ENCODE measurements around the gene ALOX15B. TPM values are rescaled to one million over a fixed set of nuclear protein-coding genes. Genes with fewer than 3 reads are reported as not detected.

The ALOX15B gene
- total RNA-seq, 1 donor from 2014 or later, result 5.8 TPM

- peaks cover 1% of the 10 kb centered on the region for H3K36me3 ChIP-seq (ENCODE audit: control insufficient read depth, insufficient read depth, low read length)
- FAIRE-seq, result no peak
- H3K27me3 ChIP-seq (ENCODE audit: control insufficient read depth, insufficient read depth, low read length), result no peaks in the 10 kb centered on the region
- no peak for DNase-seq (ENCODE audit: low read depth)
- TF ChIP-seq CTCF (IDR thresholded peaks at IDR 0.05; ENCODE audit: insufficient read depth, low read length, severe bottlenecking), result no peak
- H3K4me3 ChIP-seq (ENCODE audit: low read depth, low read length), result no peak overlapping the region
Observed at GRCh38 chr17:8096541-8096940, 57.7 kb downstream of the ALOX15B start.

Other genes with a start within 250 kb of the ALOX15B start
- 2.9 and 6.0 TPM in 2 replicates for gene KDM6B, start 204.8 kb upstream of the ALOX15B start, total RNA-seq
- gene TMEM88, start 184.0 kb upstream of the ALOX15B start, total RNA-seq, result 0.64 TPM in 1 of 2 replicates, not detected in the other
- gene NAA38, start 181.5 kb upstream of the ALOX15B start, total RNA-seq, result 36.6 and 47.5 TPM in 2 replicates
- gene CYB5D1, start 181.1 kb upstream of the ALOX15B start, total RNA-seq, result 6.5 and 9.0 TPM in 2 replicates
- 41.3 and 98.2 TPM in 2 replicates for gene CHD3, start 150.3 kb upstream of the ALOX15B start, total RNA-seq
- 7.8 and 8.2 TPM in 2 replicates for gene RNF227, start 122.8 kb upstream of the ALOX15B start, total RNA-seq
- 0.79 and 0.90 TPM in 2 replicates for gene KCNAB3, start 109.2 kb upstream of the ALOX15B start, total RNA-seq
- gene TRAPPC1, start 107.1 kb upstream of the ALOX15B start, total RNA-seq, result 16.8 and 27.9 TPM in 2 replicates
- 8.2 and 12.2 TPM in 2 replicates for gene CNTROB, start 106.9 kb upstream of the ALOX15B start, total RNA-seq
- gene GUCY2D, start 36.4 kb upstream of the ALOX15B start, total RNA-seq, result 0.13 TPM in 1 of 2 replicates, not detected in the other
- gene ALOX12B, start 48.7 kb downstream of the ALOX15B start, total RNA-seq, result 0.26 and 2.0 TPM in 2 replicates
- gene ALOXE3, start 79.5 kb downstream of the ALOX15B start, total RNA-seq, result 1.3 and 2.0 TPM in 2 replicates
- gene HES7, start 85.0 kb downstream of the ALOX15B start, total RNA-seq, result 0.13 and 1.3 TPM in 2 replicates
- gene PER1, start 113.3 kb downstream of the ALOX15B start, total RNA-seq, result 21.9 and 26.4 TPM in 2 replicates
- gene VAMP2, start 123.9 kb downstream of the ALOX15B start, total RNA-seq, result 2.1 and 4.4 TPM in 2 replicates
- gene TMEM107, start 137.3 kb downstream of the ALOX15B start, total RNA-seq, result 20.2 and 24.2 TPM in 2 replicates
- 6.5 and 6.8 TPM in 2 replicates for gene BORCS6, start 151.1 kb downstream of the ALOX15B start, total RNA-seq
- gene AURKB, start 171.5 kb downstream of the ALOX15B start, total RNA-seq, result 0.64 and 1.6 TPM in 2 replicates
- 2.9 and 5.6 TPM in 2 replicates for gene CTC1, start 209.0 kb downstream of the ALOX15B start, total RNA-seq
- gene PFAS, start 210.2 kb downstream of the ALOX15B start, total RNA-seq, result 5.8 and 9.5 TPM in 2 replicates
- 11.1 and 11.8 TPM in 2 replicates for gene RANGRF, start 249.6 kb downstream of the ALOX15B start, total RNA-seq